Spleen (tissue), 11 donors: ENCODE results near the gene GRIA4. TPM values are rescaled to one million over a fixed set of nuclear protein-coding genes. Genes with fewer than 3 reads are reported as not detected.
"Not testable (repeated sequence)": the region's sequence is repeated elsewhere in the genome, so short reads cannot be mapped to it uniquely, and the experiment has no call there.

Source experiments
- DNase-seq: peaks from one replicate; pipeline ENCODE4 v3.0.0-alpha.2; 2020
- H3K27ac ChIP-seq, 8 donors: fragments of 200-600 bp; sonication (generic) in 7 of 8; 1 replicate in 4 of 8; 2 replicates in 4 of 8; pipeline versions ENCODE4 v1.5.0 to v1.8.0; 2016 to 2021; ENCODE audit warnings: inconsistent platforms in 4 of 8, mild to moderate bottlenecking in 4 of 8, moderate library complexity in 1 of 8
- H3K27me3 ChIP-seq, 7 donors: fragments of 200-600 bp; sonication (generic) in 6 of 7; replicated peaks in 1 of 7; 1 replicate in 4 of 7; 2 replicates in 3 of 7; pipeline versions ENCODE4 v1.5.0 to v1.8.0; 2016 to 2021; ENCODE audit warnings: inconsistent platforms in 3 of 7, mild to moderate bottlenecking in 1 of 7
- H3K36me3 ChIP-seq, 6 donors: fragments of 200-600 bp; sonication (generic) in 5 of 6; 1 replicate in 4 of 6; 2 replicates in 2 of 6; pipeline versions ENCODE4 v1.5.0 to v1.8.0; 2016 to 2021; ENCODE audit warnings: inconsistent platforms in 2 of 6
- H3K4me1 ChIP-seq, 6 donors: fragments of 200-600 bp; sonication (generic) in 5 of 6; 1 replicate in 3 of 6; 2 replicates in 3 of 6; pipeline versions ENCODE4 v1.5.0 to v1.8.0; 2016 to 2021; ENCODE audit warnings: inconsistent platforms in 3 of 6
- H3K4me3 ChIP-seq, 8 donors: fragments of 200-600 bp; sonication (generic) in 7 of 8; 1 replicate in 4 of 8; 2 replicates in 4 of 8; pipeline versions ENCODE4 v1.5.0 to v1.8.0; 2016 to 2021; ENCODE audit warnings: inconsistent platforms in 4 of 8, mild to moderate bottlenecking in 4 of 8, moderate library complexity in 2 of 8
- H3K9me3 ChIP-seq, 8 donors: fragments of 200-600 bp; sonication (generic) in 7 of 8; 1 replicate in 4 of 8; 2 replicates in 4 of 8; pipeline versions ENCODE4 v1.5.0 to v1.8.0; 2016 to 2021; ENCODE audit warnings: inconsistent platforms in 4 of 8
- CTCF ChIP-seq, 11 experiments: fragments of 200-600 bp in 7 of 11; fragments of 450-650 bp in 4 of 11; sonication (generic) in 4 of 11; IDR thresholded peaks in 8 of 11; conservative IDR thresholded peaks in 3 of 11; 1 replicate in 7 of 11; 2 replicates in 4 of 11; pipeline versions ENCODE4 v1.4.0 to v1.8.0; 2016 to 2021; ENCODE audit warnings: antibody characterized with exemption in 11 of 11, inconsistent platforms in 4 of 11, mild to moderate bottlenecking in 1 of 11
- POLR2A ChIP-seq, 3 donors: fragments of 450-650 bp; IDR thresholded peaks; one replicate each; pipeline ENCODE4 v1.5.1; 2017; ENCODE audit warnings: antibody characterized with exemption in 3 of 3, mild to moderate bottlenecking in 1 of 3
- POLR2AphosphoS5 ChIP-seq, 3 donors: sonication (generic); formaldehyde crosslinking; IDR thresholded peaks; one replicate each; pipeline ENCODE4 v1.5.1; 2017; ENCODE audit warnings: antibody characterized with exemption in 3 of 3
- WGBS, 5 donors: extraction: QIAGEN DNeasy Blood & Tissue Kit in 3 of 5; methylation state at CpG; one replicate each; pipeline versions ENCODE4 v1.1.5 to v1.1.7; 2013 to 2018; 5-methylcytosine and 5-hydroxymethylcytosine counted together
- intact Hi-C: fragments of 100-400 bp; cut with DNase I; formaldehyde crosslinking; loops from one replicate; pipeline ENCODE4 v1.15.0; 2023; ENCODE audit warnings: low total_unique reads
- polyA plus RNA-seq, 3 donors: library from polyadenylated mRNA; stranded (reverse); fragments of 200-250 nt; gene quantifications; one replicate each; pipeline ENCODE4 v1.2.1, GENCODE V29; 2013
- total RNA-seq, 7 donors: library from RNA; depleted of rRNA in 3 of 7; stranded (reverse); fragments of >200 nt in 3 of 7; fragmentation: NEBNext Ultra II Directional in 4 of 7; extraction: Animal tissue kit (Norgen Biotek cat#: 25700) in 4 of 7; gene quantifications; one replicate each; pipeline versions ENCODE4 v1.1.0 to v1.2.1, GENCODE V29; 2016 to 2021
- donor health status: healthy with polysubstance abuse.
- donor health status: DM: no; HTN: no; CAD: no; lungs with moderate emphysema.
- donor health status: DM: no; HTN: no; CAD: no.
- donor health status: Bipolar disorder and iron deficiency.
- donor health status: healthy.
- donor health status: DM: no; HTN: no; CAD: no.
- donor health status: DM: yes; HTN: yes; CAD: no.

GRIA4 gene
- total and polyA plus RNA-seq, 10 donors = not detected

- TF ChIP-seq POLR2AphosphoS5 (IDR thresholded peaks at IDR 0.05) (no peak), CTCF (IDR thresholded peaks at IDR 0.05 in 8 of 11, conservative IDR thresholded peaks at IDR 0.05 in 3 of 11) (no peak), POLR2A (IDR thresholded peaks at IDR 0.05) (no peak)
- intact Hi-C loops = no loop called here
Measured at GRCh38 chr11:105767931-105768330, 158.1 kb downstream of the GRIA4 start.

GRCh38 chr11:105769627-105770026 is 159.8 kb downstream of the GRIA4 start:
- TF ChIP-seq CTCF (IDR thresholded peaks at IDR 0.05 in 8 of 11, conservative IDR thresholded peaks at IDR 0.05 in 3 of 11) = no peak
- no peak for TF ChIP-seq POLR2A (IDR thresholded peaks at IDR 0.05)
- no peak for TF ChIP-seq POLR2AphosphoS5 (IDR thresholded peaks at IDR 0.05)
- Histone ChIP-seq H3K4me3 (no peak overlapping the region), H3K27ac (no peak overlapping the region), H3K36me3 (no peaks in the 10 kb centered on the region), H3K9me3 (no peaks in the 10 kb centered on the region), H3K27me3 (no peaks in the 10 kb centered on the region), H3K4me1 (no peaks in the 10 kb centered on the region)
- DNase-seq = no peak
- intact Hi-C loops = no loop called here
- WGBS, 5 donors = 85 to 93% (median 91%) methylated on average over 2 of the region's 2 CpGs

More at GRCh38 chr11:105767931-105768330, 158.1 kb downstream of the GRIA4 start:
- Histone ChIP-seq H3K27ac (no peak overlapping the region), H3K9me3 (no peaks in the 10 kb centered on the region), H3K4me1 (no peaks in the 10 kb centered on the region), H3K4me3 (no peak overlapping the region), H3K27me3 (no peaks in the 10 kb centered on the region), H3K36me3 (no peaks in the 10 kb centered on the region)
- no peak for DNase-seq

DNA sequence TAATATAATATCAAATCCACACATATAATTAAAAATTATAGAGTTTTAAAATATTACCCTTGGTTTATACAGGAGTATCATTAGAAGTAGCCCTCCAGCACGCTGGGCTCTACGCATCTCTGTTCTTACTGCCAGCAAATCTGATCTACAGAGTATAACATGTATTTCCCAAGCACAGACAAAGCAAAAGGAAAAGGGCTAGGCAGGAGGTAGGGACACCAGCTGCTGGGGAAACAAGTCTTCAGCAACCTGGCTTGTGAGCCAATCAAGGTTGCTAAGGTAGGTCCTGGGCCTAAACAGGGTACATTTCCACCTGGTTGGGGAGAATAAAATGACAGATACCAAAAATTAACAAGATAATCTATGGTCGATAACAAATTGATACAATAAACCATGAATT is 163.6 kb downstream of the GRIA4 start:
- intact Hi-C loops, DNase-seq, H3K27me3 ChIP-seq, H3K4me3 ChIP-seq, H3K27ac ChIP-seq, H3K4me1 ChIP-seq, H3K36me3 ChIP-seq, H3K9me3 ChIP-seq: not testable (repeated sequence)
- 82 to 96% (median 93%) methylated on average over 3 of the region's 3 CpGs for WGBS, 5 donors

GRCh38 chr11:105774899-105775298 is 165.0 kb downstream of the GRIA4 start:
- Histone ChIP-seq H3K9me3 (no peaks in the 10 kb centered on the region), H3K27me3 (no peaks in the 10 kb centered on the region), H3K36me3 (no peaks in the 10 kb centered on the region), H3K27ac (no peak overlapping the region), H3K4me3 (no peak overlapping the region), H3K4me1 (no peaks in the 10 kb centered on the region)
- TF ChIP-seq POLR2A (IDR thresholded peaks at IDR 0.05) (no peak), POLR2AphosphoS5 (IDR thresholded peaks at IDR 0.05) (no peak), CTCF (IDR thresholded peaks at IDR 0.05 in 8 of 11, conservative IDR thresholded peaks at IDR 0.05 in 3 of 11) (no peak)
- intact Hi-C loops = no loop called here
- DNase-seq = no peak
- 75 to 90% (median 80%) methylated on average over 4 of the region's 4 CpGs for WGBS, 5 donors
